GM13976 (cell line): ENCODE results near the gene DNM2.
A peak's percentile ranks its signal among the peaks of the same experiment; 100 is the strongest.

Experiments
- DNase-seq: peaks from one replicate; pipeline ENCODE4 v3.0.0; 2012; ENCODE audit warnings: low spot score
- in situ Hi-C: fragments of 300-500 bp; cut with MboI; formaldehyde crosslinking; loops from one replicate; pipeline ENCODE4 v1.12.0; 2022; ENCODE audit warnings: low sequenced_read_pairs, mixed read lengths, inconsistent platforms; ENCODE audit not compliant: unreplicated experiment
- TF ChIP-seq, protein P1 (sequence below): IDR thresholded peaks from 2 replicates; pipeline ENCODE4 v1.5.1; 2012; ENCODE audit warnings: borderline replicate concordance, mild to moderate bottlenecking; ENCODE audit not compliant: insufficient read depth; ENCODE audit errors: extremely low read depth, missing control alignments, control extremely low read depth

DNM2 gene

DNA sequence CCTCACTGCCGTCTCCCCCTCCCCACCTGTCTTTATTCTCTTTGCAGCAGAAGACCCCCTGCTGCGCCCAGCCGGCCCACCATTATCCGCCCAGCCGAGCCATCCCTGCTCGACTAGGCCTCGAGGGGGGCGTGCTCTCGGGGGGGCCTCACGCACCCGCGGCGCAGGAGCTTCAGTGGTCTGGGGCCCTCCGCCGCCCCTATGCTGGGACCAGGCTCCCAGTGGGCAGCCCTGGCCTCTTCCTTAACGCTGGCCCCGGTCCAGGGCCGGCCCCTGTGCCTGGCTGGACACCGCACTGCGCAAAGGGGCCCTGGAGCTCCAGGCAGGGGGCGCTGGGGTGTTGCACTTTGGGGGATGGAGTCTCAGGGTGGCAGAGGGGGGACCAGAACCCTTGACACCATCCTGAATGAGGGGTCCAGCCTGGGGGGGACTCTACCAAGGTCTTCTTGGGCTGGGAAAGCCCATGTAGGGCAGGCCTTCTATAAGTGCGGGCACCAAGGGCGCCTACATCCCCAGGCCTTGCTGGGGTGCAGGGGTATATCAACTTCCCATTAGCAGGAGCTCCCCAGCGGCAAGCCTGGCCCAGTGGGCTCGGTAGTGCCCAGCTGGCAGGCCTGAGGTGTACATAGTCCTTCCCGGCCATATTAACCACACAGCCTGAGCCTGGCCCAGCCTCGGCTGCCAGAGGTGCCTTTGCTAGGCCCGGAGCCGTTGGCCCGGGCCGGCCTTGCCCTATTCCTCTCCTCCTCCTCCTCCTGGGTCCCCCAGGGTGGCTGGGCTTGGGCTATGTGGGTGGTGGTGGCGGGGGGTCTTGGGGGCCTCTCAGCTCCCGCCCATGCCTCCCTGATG, 113.3 kb downstream of the DNM2 start:
- TF ChIP-seq, protein P1, sequence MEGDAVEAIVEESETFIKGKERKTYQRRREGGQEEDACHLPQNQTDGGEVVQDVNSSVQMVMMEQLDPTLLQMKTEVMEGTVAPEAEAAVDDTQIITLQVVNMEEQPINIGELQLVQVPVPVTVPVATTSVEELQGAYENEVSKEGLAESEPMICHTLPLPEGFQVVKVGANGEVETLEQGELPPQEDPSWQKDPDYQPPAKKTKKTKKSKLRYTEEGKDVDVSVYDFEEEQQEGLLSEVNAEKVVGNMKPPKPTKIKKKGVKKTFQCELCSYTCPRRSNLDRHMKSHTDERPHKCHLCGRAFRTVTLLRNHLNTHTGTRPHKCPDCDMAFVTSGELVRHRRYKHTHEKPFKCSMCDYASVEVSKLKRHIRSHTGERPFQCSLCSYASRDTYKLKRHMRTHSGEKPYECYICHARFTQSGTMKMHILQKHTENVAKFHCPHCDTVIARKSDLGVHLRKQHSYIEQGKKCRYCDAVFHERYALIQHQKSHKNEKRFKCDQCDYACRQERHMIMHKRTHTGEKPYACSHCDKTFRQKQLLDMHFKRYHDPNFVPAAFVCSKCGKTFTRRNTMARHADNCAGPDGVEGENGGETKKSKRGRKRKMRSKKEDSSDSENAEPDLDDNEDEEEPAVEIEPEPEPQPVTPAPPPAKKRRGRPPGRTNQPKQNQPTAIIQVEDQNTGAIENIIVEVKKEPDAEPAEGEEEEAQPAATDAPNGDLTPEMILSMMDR, result no peak
- in situ Hi-C loops, result no loop called here
- no peak for DNase-seq

DNA sequence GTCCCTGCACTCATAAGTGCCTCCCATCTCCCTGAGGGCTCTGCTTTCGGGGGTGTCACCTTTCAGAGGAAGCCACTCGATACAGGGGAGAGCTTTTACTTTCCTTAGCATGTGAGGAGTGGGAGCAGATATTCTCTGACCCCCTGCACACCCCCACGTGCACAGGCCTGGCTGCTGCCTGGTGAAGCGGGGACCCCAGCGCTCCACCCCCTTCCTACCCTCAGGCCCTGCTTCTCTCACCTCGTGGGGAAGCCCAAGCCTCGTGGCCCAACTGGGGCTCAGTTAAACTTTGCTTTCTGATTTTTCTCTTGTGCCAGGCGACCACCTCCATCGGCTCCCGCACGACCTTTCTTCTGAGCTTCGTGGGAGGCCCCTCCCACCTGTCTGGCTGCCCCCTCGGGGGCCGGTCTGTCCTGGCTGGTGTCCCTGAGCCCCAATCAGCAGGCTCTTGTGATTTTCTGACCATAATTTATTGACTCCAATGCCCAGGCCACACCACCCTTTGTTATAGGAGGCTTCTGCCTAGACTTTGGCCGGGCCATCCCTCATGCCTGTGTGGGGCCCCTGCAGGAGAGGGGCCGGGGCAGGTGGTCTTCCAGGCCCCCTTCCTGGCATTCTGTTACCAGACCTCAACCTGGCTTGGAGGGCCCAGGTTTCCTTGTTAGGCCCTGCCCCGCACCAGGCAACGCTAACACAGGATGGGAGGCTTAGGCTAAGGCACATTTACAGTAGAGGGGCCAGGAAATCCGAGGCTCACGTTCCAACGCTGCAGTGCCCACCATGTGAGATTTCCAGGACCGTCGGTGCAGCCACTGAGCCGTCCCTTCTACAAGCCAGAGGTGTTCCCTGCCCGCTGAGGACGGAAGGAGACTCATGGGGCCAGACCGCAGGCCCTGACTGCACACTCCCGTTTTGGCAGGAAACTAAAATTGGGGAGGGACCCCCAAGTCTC, 114.4 kb downstream of the DNM2 start:
- in situ Hi-C loops, result no loop called here
- TF ChIP-seq, protein P1, result no peak
- no peak for DNase-seq

DNA sequence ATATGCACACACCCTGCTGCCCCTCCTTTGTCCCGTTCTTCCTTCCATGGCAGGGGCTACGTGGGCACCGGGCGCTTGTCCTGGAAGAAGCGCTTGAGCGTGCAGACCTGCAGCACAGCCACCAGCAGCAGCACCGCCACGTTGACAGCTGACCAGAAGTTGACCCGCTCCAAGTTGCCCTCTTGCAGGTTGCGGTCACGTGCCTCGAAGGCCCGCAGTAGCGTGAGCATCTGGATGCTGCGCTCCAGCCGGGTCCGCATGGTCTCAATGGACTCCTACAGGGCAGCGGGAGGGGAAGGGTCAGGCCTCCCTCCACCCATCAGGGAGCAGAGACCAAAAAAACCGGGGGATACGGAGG, 115.0 kb downstream of the DNM2 start:
- in situ Hi-C loops, result no loop called here
- TF ChIP-seq, protein P1, result no peak
- no peak for DNase-seq

DNA sequence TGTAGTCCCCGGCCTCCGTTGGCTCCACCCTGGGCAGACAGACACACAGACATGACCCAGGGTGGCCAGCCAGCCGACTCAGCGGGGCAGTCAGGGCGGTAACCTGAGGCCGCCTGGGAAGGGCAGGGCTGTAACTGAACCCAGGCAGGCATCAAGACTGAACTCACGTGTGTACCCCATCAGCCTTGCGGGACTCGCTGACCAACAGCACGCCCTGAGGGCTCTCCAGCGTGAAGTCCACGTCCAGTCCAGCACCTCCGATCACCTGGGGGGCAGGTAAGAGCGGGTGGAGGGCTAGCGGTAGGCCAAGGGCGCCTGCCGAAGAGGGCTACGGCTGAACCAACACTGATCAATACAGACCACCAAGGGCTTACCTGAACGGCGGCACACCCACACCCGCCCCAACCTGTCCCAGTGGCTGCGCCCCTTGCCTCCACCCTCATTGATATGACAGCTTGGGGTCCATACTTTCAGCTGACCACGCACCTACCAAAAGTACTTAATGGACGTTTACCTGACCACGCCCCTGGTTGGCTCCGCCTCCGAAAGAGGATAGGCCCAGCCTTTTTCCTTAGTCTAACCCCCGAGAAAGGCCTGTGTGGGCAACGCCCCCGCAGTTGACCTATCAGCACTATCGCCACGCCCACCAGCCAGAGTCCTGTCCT, 117.3 kb downstream of the DNM2 start:
- DNase-seq, result no peak
- TF ChIP-seq, protein P1, result no peak
- in situ Hi-C loops, result no loop called here

DNA sequence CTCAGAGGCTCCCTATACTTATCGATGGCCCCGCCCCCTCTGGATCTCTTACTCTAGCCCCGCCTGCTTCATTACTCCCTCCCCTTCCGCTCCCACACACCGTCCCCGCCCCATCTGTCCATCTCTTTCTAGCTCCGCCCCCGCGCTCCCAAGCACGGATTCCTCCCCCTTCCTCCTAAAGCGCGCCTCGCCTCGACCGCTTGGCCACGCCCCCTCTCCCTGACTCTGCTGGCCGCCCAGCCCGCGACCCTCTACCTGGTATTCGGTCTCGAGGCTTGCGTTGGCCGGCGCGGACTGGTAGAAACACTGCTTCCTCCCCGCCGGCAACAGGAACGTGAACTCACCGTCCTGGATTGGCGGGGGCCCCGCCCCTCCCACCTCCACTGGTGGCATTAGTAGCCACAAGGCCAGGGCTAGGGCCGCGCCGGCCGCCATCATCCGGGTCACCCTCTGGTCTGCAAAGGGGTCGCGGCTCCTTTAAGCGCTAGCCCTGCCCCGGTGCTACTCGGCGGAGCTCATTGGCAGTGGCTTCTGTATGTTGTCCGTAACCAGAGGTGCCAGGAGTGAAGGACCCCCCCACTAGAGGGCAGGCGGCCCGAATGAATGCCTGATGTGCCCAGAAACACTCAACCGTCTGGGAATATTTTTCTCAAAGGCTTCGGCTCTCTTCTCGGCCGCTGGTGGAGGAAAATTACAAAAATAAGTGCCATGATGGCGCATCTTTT, 118.0 kb downstream of the DNM2 start, which contains the start of gene TMED1:
Gene TMED1 (minus strand): TSS at position 459 of the 725 bp plus-strand sequence. CDS start 21 bp downstream, at position 438.
- in situ Hi-C loops, result no loop called here
- peak; percentile 99 for DNase-seq
- TF ChIP-seq, protein P1, result no peak
